ENCODE measurements around the gene SNRNP25.

SNRNP25 gene

DNA sequence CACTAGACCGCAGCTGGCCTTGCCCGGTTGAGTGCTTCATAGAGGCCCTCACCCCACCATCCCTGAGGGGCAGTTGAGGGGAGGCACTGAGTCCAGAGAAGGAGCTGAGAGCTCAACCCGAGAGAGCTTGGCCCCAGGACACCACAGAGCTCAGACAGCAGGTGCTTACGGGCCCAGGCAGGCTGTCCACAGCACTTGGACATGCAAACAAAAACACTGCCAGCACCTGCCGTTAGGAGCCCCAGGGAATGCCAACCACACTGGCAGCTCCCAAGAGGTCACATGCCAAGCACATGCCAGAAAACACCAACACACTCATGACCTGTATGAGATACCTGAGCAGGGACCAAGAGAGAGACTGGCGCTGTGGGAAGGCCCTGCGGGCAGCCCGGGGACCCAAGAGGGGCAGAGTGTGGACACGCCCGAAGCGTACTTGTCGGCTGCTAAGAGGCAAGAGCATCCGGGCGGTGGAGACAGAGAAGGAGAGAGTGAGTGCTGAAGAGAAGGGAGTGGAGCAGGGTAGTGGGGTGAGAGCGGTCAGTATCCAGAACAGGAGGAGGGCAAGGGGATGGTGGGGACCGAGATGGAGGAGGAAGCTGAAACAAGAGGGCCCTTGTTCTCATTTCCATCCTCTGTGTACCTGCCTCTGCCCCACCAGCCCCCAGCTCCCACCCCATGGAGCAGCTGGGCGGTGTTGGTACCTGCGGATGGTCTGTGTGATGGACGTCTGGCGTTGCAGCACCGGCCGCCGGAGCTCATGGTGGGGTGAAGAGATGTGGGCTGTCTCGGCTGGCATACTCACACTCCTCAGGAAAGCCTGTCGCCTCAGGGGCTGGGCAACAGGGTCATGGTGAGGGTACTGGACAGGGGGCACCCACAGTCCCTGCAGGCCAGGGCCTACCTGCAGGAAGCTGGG is 10.6 kb downstream of the SNRNP25 start:
- no peak for DNase-seq (ENCODE audit: low spot score)

DNA sequence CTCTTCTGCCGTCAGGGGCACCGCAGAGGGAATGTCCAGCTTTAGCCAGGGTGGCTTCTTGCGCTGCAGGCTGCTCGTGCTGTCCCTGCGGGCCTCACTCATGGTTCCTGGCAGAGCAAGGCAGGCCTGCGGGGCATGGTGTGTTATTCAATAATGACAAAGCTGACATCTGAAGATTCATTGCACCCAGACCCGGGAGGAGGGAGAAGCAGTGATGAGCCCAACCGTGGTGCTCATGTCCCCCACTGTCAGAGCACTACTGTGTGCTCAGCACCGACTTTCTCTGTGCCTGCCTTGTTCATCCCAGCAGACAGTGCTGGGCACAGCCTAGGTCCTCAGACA is 11.3 kb downstream of the SNRNP25 start:
- no peak for DNase-seq (ENCODE audit: low spot score)

DNA sequence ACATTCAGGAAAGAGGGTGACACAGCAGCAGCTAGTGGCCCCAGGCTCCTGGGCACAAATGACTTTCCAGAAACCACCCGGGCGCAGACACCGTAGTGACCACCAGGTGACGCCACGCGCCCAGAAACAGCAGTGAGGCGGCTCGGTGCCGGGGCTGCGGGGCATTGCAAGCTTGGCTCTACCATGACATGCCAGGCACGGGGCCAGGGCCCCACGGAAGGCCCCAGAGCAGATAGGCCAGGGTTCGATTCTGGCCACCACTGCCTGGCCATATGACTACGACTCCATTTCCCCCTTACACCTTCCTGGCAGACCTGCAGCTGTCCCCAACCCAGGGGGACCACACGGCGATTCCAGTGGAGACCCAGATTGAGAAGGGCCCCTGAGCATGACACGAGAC is 12.1 kb downstream of the SNRNP25 start:
- peak; percentile 82 for DNase-seq (ENCODE audit: low spot score)

DNA sequence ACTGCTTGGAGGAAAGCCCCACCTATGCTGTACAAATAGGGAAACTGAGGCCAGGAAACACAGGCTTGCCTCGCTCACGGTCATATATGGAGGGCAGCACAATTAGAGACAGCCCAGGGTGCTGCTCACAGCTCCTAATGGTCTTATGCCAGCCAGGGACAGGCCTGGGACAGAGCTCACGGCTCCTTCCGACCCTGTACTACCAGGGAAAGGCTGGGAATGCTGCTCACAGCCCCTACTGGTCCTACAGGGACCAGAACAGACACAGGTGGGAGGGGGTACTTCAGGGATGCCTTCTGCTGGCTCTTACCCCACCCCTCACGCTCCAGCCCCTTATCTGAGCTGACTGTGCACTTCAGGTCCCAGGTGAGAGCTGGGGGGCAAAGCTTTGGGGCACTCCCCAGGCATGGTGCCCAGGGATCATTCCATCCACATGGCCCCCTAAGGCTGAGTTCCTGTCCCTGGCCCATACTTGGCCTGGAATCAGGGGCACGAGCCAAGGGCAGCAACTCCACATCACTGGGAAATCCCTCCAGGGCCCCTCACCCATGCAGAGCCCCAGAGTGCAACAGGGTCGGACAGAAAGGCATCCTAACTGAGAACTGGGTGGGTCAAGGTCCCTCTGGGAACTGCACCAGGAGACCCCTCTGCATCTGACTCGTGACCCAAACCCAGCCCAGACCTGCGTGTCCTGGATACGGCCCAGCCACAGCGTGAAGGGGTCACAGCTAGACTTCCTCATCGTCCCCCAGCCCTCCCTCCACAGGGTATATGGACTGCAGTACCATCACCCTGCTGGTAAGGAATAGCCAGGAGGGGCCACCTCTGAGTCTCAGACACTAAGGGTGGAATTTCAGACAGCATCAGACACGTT is 12.9 kb downstream of the SNRNP25 start:
- no peak for DNase-seq (ENCODE audit: low spot score)

DNA sequence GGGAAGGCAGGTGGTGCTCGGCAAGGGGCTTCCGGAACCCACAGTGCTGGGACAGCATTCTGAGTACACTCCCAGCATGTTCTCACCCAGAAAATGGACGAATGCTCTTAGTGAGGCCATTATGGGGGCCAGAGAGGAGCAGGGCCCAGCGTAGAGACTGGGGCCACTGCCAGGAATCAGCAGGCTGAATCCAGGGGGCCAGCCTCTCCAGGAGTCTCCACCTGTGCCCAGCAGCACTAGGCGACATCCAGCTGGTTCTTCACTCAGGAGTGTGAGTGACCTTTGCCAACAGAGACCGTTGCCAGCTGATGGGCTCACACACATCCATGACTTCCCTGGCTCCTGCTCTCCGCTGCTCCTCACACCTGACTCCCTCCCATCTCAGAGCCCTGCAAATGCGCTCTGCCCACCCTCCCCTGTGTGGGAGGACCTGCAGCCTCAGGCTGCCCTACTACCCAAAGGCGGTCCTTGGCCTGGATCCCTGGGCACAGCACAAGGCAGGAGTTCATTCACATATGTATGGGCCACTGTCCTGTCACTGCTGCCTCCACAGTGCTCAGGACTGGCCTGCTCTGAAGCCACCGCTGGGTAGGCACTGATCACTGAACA is 13.7 kb downstream of the SNRNP25 start:
- no peak for DNase-seq (ENCODE audit: low spot score)

DNA sequence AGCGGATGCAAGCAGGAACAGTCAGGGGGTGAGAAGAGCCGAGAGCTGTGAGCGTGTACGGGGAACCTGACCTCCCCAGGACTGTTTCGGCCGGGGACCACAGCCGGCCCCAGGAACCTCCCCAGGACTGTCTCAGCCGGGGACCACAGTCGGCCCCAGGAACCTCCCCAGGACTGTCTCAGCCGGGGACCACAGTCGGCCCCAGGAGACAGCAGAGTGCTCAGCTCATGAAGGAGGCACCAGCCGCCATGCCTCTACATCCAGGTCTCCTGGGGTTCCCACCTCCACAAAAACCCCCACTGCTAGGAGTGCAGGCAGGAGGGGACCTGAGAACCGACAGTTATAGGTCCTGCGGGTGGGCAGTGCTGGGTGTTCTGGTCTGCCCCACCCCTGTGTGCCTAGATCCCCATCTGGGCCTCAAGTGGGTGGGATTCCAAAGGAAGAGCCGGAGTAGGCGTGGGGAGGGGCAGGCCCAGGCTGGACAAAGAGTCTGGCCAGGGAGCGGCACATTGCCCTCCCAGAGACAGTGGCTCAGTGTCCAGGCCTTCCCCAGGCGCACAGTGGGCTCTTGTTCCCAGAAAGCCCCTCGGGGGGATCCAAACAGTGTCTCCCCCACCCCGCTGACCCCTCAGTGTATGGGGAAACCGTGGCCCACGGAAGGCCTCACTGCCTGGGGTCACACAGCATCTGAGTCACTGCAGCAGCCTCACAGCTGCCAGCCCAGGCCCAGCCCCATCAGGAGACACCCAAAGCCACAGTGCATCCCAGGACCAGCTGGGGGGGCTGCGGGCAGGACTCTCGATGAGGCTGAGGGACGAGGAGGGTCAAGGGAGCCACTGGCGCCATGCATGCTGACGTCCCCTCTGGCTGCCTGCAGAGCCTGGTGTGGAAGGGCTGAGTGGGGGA is 14.5 kb downstream of the SNRNP25 start:
- DNase-seq (ENCODE audit: low spot score): no peak

DNA sequence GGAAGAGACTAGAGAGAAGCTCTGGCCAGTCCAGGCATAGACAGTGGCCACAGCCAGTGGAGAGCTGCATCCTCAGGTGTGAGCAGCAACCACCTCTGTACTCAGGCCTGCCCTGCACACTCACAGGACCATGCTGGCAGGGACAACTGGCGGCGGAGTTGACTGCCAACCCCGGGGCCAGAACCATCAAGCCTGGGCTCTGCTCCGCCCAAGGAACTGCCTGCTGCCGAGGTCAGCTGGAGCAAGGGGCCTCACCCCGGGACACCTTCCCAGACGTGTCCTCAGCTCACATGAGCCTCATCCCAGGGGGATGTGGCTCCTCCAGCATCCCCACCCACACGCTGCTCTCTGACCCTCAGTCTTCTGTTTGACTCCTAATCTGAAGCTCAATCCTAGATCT is 15.6 kb downstream of the SNRNP25 start:
- DNase-seq (ENCODE audit: low spot score): no peak

DNA sequence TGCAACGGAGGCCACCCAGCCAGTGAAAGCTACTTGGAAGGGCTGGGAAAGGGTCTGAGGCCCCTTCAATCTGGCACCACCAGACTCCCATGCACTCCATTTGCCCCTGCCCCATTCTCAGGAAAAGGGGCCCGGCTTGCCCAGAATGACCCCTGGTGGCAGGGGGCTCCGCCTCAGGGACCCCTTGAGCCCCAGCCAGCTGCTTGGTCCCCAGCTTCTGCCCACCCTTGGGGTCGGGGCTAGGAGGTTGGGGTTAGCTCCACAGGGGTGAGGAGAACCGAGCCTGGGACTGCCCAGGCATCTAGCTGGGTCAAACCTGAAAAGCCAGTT is 17.5 kb downstream of the SNRNP25 start:
- DNase-seq (ENCODE audit: low spot score): no peak

DNA sequence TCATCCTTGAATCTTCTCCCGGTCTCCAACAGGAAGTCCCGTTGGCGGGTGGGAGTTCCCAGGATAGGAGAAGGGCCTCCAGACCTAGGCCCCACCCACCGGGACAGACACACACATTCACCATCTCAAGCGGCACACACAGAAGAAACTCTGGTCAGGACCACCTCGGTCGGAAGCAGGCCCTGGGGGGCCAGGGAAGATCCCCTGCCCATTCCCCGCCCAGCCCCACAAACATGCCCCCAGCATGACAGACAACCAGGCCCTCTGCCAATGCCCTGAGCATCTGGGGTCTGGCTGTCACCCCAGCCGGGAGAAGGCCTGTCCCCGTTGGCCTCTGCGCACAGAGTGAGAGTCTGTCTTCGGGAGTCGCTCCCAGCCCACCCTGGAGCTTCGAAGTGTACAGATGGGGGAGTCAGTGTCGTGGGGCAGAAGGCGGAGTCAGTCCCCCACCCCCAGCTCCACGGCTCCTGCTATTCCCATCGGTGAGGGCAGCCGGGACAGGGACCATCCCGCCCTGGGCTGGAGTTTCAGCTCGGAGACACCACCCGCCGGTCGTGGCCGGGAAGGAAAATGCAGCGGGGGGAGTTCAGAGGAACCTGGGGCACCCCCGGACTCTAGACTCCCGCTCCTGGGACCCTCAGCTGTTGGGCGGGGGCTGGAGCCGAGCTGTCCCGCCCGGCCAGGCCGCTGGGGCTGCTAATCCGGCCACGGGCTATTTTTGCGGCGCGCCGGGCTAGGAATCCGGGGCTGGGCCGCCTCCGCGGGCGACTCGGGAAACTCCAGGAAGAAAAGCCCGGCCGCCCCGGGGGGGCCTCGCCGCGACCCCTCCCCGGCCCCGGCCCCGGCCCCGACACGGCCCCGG is 18.1 kb downstream of the SNRNP25 start:
- DNase-seq (ENCODE audit: low spot score): peak; percentile 85

DNA sequence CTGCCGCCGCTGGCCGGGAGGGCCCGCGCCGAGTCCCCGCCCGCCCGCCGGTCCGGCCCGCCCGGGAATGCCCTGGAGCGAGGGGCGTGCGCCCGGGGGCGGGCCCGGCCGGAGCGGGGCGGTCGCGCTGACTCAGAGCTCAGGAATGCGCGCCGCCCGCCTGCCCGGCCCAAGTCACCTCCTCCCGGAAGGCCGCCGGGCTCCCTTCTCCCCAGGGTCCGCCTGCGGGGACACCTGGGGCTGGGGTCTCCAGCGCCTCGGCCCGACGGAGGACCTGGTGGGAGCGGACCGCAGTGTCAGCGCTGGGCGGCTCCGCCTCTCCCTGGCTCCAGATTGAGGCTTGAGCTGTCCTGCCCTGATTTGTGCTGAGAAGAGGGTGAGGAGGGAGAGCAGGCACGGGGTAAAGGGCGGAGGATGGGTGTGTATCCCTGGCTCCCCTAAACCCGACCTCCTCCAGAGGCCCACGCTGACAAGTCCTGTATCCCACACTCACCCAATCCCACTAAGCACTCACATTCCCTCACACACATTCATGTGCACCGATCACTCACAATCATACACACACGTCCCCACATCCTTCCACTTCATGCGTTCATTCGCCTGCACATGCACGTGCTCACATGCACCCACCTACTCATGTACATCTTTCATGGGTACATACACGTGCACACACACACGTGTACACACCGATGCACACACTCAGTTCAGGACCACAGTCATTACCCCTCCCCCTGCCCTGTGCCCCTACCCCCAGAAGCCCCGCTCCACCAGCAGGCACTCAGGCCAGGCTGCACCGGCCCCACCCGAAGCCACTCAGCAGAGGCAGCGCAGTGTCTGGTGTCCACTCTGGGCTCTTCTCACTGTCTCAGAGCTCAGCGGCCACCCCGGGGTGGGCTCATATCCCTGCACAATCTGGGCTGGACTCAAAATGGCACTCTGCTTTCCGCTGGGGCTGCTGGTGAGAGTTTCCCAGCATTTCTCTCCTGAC is 19.2 kb downstream of the SNRNP25 start, which contains the start of gene RHBDF1:
RHBDF1 (minus strand) TSS at position 71 of the 988 bp plus-strand sequence. CDS start 7,616 bp downstream, outside the sequence.
- peak; percentile 77 for DNase-seq (ENCODE audit: low spot score)

DNA sequence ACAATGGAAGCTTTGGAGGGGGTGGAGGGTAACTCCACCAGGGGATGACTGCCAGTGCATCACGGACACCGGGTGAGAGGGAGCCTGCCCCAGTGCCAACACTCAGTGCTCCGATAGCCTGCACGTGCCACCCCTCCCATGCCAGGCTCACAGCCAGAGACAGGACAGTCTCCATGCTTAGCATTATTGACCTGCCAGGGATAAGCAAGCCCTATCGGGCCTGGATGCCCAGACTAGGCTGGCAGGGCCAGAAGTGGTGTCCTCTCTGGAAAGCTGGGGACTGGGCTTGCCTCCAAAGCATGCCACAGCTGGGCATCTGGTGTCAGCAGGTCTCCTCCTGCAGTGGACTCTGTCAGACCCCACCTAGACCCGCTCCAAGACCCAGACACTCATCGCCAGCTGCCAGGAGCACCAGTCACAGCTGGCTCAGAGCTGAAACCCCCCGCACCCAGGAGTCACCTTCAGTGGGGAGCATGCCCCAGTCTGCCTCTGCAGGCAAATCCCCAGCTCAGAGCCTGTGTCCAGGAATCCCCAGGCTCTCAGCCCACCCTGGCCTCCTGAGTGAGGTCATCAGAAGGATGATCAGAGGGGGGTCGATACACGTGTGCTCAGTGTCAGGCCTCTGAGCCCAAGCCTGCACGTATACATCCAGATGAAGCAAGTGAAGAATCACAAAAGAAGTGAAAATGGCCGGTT is 20.6 kb downstream of the SNRNP25 start:
- no peak for DNase-seq (ENCODE audit: low spot score)

DNA sequence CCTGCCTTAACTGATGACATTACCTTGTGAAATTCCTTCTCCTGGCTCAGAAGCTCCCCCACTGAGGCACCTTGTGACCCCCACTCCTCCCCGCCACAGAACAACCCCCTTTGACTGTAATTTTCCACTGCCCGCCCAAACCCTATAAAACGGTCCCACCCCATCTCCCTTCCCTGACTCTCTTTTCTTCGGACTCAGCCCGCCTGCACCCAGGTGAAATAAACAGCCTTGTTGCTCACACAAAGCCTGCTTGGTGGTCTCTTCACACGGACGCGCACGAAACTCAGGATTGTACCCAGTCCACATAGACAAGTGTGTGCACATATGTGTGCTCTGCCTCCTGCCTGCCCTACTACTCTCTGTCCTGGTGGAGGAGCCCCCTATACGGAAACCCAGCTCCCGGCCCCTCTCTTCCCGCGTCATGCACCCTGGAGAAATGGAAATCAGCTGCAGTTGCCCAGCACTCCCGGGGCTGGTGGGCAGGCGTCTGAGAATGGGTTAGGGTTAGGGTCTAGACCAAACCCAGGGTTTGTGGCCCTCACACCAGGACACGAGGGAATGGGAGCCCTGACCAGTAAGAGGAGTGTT is 21.2 kb downstream of the SNRNP25 start:
- DNase-seq (ENCODE audit: low spot score): no peak

DNA sequence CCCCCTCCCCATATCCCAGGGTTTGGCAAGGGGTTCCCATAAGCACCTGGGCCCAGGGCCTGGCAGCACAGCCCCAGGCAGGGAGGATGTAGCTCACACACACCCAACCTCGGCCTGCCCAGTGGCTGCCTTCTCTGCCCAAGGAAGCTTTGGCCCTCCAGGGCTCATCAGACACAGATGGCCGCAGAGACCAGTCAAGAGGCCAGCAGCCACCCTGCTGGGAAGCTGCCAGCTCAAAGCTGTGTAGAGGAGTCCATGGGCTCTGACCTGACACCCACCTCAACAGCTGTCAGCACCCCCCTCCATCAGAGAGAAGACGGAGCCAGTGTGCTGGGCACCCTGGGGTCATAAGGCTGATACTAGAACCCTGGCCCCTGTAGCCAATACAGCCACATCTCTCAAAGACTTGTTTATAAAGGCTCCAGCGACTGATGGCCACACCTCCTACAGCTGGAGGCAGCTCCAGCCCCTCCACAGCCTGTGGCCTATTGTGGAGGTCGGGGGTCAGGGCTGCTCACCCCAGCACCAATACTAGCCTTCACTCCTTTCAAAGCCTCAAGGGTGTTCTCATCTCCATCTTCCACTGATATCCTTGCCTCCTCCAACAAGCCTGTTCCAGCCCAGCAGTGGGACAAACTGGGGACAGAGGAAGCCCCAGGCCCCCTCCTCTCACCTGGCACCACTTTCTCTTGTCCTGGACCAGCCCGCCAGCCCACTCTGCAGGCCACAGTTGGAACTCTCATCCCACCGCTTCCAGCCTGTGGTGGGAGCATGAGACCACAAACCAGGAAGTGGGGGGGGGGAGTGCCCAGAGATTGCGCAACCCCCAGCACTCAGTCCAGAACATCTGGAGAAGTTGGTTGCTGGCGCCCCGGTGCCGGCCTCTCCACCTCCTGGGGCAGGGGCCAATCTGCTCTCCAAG is 22.2 kb downstream of the SNRNP25 start:
- DNase-seq (ENCODE audit: low spot score): peak; percentile 31

DNA sequence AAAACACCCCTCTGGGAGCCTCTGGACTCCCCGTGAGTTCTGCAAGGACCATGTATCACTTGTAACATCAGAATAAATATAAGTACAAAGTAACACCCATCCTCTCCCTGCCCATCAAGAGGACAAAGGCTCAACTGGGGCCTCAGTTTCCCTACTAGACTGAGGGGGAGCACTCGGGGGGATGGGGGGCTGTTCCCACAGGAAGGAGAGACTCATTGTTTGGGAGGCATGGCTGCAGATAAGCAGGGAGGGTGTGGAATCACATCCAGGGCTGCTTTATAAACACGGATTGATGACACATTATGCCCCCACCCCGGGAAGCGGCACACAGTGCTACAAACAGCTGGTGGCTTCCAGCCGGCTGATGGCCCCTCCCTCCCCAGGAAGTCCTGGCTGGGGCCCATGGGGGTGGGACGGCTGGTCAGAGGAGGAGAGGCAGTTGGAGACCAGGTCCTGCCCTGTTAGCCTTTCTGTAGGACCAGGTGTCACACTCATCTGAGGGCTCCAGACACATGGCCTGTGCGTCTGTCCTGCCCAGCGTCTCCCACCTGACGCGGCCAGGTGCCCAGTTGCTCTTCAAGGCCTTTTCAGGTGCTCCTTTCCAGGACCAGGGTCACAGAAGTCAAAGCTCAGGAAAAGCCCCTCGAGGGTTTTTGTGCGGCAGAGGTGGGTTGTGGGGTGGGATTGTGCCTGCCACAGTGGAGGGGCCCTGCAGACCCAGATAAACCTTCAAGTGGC is 23.1 kb downstream of the SNRNP25 start:
- DNase-seq (ENCODE audit: low spot score): peak; percentile 52

DNA sequence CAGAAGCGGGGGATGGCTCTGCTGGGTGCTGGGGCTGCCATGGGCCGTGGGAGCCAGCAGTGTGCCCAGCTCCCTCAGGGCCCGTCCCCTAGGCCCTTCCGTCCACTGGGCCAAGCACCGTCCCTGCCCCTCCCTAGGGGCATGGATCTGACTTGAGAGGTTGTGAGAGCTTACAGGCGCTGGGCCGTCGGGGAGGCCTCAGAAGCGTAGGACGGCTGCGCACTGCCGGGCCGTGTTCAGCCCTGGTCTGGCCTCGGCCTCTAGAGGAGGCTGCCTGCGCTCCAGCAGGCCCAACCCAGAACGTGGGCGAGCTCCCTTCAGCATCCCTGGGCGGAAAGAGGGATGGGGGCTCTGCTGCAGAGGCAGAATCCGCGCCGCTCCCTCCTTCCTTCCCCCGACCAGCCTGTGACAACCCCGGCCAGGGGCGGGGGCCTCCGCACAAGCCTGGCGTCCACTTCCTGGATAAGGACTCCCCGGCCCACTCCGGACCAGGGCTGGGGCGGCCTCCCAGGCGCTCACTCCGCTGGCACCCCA is 23.7 kb downstream of the SNRNP25 start:
- peak; percentile 85 for DNase-seq (ENCODE audit: low spot score)

DNA sequence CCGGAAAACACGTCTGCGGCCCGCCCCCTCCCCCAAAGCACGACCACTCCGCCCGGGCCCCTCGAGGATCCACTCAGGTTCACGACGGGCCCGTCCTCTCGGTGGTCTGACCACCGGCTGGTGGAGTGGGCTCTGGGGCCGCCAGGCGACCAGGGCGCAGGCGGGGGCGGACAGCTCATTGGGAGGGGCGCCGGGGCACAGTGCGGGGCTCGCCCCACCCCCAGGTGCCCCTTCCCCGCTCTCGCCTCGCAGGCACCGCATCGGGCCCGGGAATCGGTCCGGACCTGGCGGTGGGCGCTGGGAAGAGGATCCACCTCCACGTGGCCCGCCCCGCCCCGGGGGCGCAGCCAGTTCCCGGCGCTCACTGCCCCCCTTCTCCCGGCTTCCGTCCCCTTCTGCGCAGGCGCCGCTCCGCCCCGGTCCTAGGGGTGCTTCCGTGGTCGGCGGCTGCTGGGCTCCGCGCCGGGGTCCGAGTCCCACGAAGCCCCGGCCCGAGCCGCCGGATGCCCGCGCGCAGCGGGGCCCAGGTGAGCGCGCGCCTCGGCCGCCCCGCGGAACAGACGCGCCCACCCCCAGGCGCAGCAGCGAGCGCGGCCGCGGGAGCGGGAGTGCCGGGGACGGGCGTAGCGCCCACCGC is 24.3 kb downstream of the SNRNP25 start, which contains the start of gene MPG:
MPG (plus strand) TSS at position 419 of the 637 bp plus-strand sequence; CDS start at position 504, 85 bp downstream.
- peak; percentile 82 for DNase-seq (ENCODE audit: low spot score)

Data from RKO (cell line).